HG03139 (cell line): ENCODE measurements around the gene ADAMTS9.

Experiments used
- ATAC-seq: cut with Tn5 transposase; IDR thresholded peaks from one replicate; pipeline ENCODE4 v1.9.1; 2021; ENCODE audit not compliant: unreplicated experiment

The ADAMTS9 gene

GRCh38 chr3:64686446-64686908, 1.3 kb downstream of the ADAMTS9 start:
- ATAC-seq, result no peak

GRCh38 chr3:64685800-64686445, 1.9 kb downstream of the ADAMTS9 start:
- no peak for ATAC-seq

GRCh38 chr3:64685331-64685799, 2.4 kb downstream of the ADAMTS9 start:
- no peak for ATAC-seq

GRCh38 chr3:64684715-64685261, 3.0 kb downstream of the ADAMTS9 start:
- ATAC-seq, result no peak

- ATAC-seq, result no peak
These were observed 6.0 kb downstream of the ADAMTS9 start for GRCh38 chr3:64681827-64682226.

- ATAC-seq, result no peak
These were observed 6.8 kb downstream of the ADAMTS9 start for GRCh38 chr3:64681015-64681414.

- no peak for ATAC-seq
These were observed 7.5 kb downstream of the ADAMTS9 start for GRCh38 chr3:64680334-64680733.

- ATAC-seq, result no peak
These were observed 9.7 kb downstream of the ADAMTS9 start for GRCh38 chr3:64677961-64678716.

GRCh38 chr3:64676831-64677230, 11.0 kb downstream of the ADAMTS9 start:
- ATAC-seq, result no peak

- ATAC-seq, result no peak
These were observed 12.0 kb downstream of the ADAMTS9 start for GRCh38 chr3:64675687-64676247.

- ATAC-seq, result no peak
These were observed 13.2 kb downstream of the ADAMTS9 start for GRCh38 chr3:64674591-64675076.

GRCh38 chr3:64673159-64673715, 14.6 kb downstream of the ADAMTS9 start:
- ATAC-seq, result no peak

- no peak for ATAC-seq
These were observed 19.0 kb downstream of the ADAMTS9 start for GRCh38 chr3:64668582-64669510.

- ATAC-seq, result no peak
These were observed 19.8 kb downstream of the ADAMTS9 start for GRCh38 chr3:64667887-64668581.

GRCh38 chr3:64667138-64667537, 20.7 kb downstream of the ADAMTS9 start:
- ATAC-seq, result no peak

GRCh38 chr3:64666171-64666588, 21.6 kb downstream of the ADAMTS9 start:
- no peak for ATAC-seq

GRCh38 chr3:64664397-64664796, 23.4 kb downstream of the ADAMTS9 start:
- no peak for ATAC-seq

- ATAC-seq, result no peak
These were observed 28.2 kb downstream of the ADAMTS9 start for GRCh38 chr3:64659617-64659978.

- ATAC-seq, result no peak
These were observed 29.8 kb downstream of the ADAMTS9 start for GRCh38 chr3:64658001-64658400.

- no peak for ATAC-seq
These were observed 31.3 kb downstream of the ADAMTS9 start for GRCh38 chr3:64656544-64656943.
